Measurements from ENCODE around the gene GYS2.

- no peak for TF ChIP-seq POLR2A (IDR thresholded peaks at IDR 0.05)
- no peak for TF ChIP-seq CTCF (IDR thresholded peaks at IDR 0.05)
Measured at GRCh38 chr12:21627924-21628323, 23.3 kb upstream of the GYS2 start.

Data from thyroid gland (tissue), 4 donors.